AG09309 (cell line): ENCODE data around the gene SERPINA12.
"Not testable (repeated sequence)": the region's sequence is repeated elsewhere in the genome, so short reads cannot be mapped to it uniquely, and the experiment has no call there.

Experiments used
- DNase-seq: peaks from one replicate; pipeline ENCODE4 v3.0.0-alpha.2; 2010; ENCODE audit warnings: low read depth
- H3K4me3 ChIP-seq: 2 replicates; pipeline ENCODE4 v1.5.1; 2011; ENCODE audit warnings: mild to moderate bottlenecking, low read depth, low read length, moderate library complexity; ENCODE audit not compliant: control insufficient read depth
- TF ChIP-seq, protein P1 (sequence below): IDR thresholded peaks from 2 replicates; pipeline ENCODE4 v1.5.1; 2011; ENCODE audit warnings: mild to moderate bottlenecking, low read depth, low read length, inconsistent platforms; ENCODE audit not compliant: insufficient read depth, control insufficient read depth; ENCODE audit errors: missing control alignments

Gene SERPINA12

DNA sequence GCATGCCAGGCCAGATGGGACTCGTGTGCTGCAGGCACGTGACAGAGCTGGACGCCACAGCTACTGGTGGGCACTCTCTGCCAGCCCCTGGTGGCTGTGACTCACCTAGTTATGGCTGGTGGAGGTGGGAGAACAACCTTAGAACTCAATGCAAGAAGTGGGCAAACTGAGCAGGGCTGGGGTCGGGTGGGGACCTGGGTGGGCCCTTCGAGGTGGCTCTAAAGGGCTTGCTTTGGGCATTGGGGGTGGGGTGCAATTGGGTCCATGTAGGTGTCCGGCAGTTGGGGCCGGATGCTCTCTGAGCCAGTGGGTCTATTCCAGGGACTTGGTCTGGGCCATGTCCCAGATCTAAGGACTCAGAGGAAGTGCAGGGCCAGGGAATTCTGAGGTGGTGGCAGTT, 5.1 kb upstream of the SERPINA12 start:
- DNase-seq, result no peak
- TF ChIP-seq, protein P1, sequence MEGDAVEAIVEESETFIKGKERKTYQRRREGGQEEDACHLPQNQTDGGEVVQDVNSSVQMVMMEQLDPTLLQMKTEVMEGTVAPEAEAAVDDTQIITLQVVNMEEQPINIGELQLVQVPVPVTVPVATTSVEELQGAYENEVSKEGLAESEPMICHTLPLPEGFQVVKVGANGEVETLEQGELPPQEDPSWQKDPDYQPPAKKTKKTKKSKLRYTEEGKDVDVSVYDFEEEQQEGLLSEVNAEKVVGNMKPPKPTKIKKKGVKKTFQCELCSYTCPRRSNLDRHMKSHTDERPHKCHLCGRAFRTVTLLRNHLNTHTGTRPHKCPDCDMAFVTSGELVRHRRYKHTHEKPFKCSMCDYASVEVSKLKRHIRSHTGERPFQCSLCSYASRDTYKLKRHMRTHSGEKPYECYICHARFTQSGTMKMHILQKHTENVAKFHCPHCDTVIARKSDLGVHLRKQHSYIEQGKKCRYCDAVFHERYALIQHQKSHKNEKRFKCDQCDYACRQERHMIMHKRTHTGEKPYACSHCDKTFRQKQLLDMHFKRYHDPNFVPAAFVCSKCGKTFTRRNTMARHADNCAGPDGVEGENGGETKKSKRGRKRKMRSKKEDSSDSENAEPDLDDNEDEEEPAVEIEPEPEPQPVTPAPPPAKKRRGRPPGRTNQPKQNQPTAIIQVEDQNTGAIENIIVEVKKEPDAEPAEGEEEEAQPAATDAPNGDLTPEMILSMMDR, result no peak

DNA sequence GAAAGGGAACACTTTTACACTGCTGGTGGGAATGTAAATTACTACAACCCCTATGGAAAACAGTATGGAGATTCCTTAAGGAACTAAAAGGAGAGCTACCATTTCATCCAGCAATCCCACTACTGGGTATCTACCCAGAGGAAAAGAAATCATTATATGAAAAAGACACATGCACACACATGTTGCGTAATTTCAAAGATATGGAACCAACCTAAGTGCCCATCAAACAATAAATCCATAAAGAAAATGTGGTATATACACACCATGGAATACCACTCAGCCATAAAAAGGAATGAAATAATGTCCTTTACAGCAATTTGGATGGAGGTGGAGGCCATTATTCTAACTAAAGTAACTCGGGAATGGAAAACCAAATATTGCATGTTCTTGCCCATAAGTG, 1.2 kb upstream of the SERPINA12 start:
- not testable (repeated sequence) for H3K4me3 ChIP-seq, DNase-seq

More for the DNA sequence above, 5.1 kb upstream of the SERPINA12 start:
- no peak overlapping the region for H3K4me3 ChIP-seq

DNA sequence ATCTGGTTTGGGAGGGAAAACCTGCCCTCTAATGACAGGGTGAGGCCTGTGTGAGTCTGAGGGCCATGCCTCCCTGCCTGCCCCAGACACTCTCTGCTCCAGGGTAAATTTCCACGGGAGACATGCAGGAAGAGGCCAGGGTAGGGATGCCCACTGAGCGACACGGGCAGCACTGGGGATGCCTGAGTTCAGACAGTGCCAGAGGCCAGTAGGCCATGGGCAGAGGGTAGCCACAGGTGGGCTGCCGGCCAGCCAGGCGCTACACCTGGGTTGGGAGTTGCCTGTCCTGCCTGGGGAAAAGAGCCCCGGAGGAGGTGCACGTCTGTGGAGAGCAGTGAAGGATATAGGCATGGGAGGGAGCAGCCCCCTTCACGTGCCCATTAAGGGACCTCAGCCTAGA, 3.6 kb downstream of the SERPINA12 start:
- H3K4me3 ChIP-seq, result no peak overlapping the region
- no peak for DNase-seq
- TF ChIP-seq, protein P1, result no peak

DNA sequence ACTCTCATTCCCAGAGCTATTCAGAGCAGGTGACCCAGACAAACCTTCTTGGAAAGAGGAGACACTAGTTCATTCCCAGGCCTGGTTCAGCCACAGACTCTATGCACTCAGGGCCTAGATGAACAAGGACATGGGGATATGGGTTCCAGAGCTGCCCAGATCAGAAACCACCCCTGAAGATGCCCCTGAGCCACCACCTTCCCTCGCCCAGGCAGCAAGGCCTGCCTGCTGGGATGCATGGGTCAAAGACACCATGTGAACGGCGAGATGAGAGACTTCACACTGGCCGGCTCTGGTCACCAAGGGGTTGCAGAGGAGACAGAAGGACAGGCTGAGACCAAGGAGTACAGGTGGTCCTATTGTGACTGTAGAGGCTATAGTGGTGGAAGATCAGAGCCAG, 4.1 kb downstream of the SERPINA12 start:
- no peak for DNase-seq
- TF ChIP-seq, protein P1, result no peak
- H3K4me3 ChIP-seq, result no peak overlapping the region

DNA sequence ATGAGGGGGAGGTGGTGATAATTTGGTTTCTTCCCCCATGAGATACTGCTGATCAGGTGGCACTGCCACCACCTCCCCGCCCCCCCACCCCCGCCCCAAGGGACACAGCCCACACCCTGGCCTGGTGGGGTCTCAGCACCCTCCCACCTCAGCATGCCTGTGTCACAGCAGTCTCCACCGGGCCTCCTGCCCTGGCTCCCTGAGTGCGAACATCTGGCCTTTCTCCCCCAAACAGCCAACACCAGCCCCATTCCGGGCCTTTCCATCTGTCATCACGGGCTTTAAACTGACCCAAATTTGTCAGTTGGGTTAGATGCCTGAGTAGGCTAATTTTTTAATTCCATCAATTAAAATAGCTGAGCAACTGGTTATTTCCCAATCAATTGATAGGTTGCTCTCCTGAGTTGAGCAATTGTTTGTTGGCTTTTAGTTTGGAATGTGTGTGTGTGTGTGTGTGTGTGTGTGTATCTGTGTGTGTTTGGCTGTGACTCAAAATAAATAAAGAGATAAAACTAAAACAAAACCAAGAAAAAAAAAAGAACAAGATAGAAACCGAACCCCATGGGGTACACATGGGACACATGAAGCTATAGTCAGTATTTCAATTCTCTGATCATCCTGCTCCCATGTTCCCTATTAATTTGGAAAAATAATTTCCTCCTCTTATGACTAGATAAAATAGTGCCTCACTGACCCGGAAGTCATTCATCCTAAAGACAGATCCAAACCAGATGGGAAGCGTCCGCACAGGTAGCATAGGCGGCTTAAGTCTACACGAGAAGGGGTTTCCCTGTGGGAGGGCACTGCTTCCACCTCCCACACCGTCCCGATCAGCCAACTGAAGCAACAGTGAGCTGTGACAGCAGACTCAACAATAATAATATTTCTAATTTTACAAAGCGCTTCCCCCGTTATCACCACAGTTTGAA, 7.4 kb downstream of the SERPINA12 start:
- no peak for DNase-seq
- no peak overlapping the region for H3K4me3 ChIP-seq
- TF ChIP-seq, protein P1, result no peak

DNA sequence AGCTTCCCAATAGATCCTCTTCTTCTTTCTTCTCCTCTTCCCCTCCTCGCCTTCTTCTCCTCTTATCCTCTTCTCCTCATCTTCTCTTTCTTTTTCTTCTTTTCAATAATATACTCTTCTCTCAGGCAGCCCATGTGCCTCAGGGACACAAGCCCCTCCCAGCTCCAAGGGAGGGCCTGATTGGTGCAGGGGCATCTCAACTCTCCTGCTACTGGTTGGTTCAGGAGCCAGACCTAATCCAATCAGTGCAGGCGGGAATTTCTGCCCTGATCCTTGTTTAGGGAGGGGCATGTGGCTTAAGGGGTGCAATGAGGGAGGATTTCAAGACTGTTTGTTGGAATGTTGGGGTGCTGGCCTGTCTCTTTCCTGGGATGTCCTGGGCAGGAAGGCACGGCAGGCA, 9.0 kb downstream of the SERPINA12 start:
- TF ChIP-seq, protein P1, result no peak
- DNase-seq, result no peak
- H3K4me3 ChIP-seq, result no peak overlapping the region

DNA sequence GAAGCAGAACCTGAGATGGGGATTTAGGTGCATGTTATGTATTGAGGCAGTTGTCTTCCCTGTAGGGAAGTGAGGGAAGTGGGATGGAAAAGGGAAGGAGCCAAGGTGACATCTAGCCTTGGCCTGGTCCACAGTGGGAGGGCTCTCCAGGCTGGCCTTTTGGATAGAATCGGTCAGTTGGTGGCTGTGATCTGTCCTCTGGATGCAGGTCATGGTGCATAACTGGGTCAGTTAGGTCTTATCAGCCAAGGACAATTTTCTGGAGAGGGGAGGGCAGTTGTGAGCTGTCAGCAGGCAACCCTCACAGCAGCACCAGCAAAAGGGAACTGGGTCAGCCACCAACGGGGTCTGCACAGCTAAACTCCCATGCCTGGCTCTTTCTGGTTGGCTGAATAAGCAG, 9.6 kb downstream of the SERPINA12 start:
- TF ChIP-seq, protein P1, result no peak

More for the DNA sequence above, 9.6 kb downstream of the SERPINA12 start:
- H3K4me3 ChIP-seq, result no peak overlapping the region
- DNase-seq, result no peak
